MM.1S (cell line): Measurements from ENCODE around the gene OAS3.

Experiments
- CTCF ChIP-seq: fragments of 300-600 bp; sonication (generic); IDR thresholded peaks from 2 replicates; pipeline ENCODE4 v1.5.1; 2016; ENCODE audit warnings: antibody characterized with exemption, low read length, mixed read lengths
- EZH2 ChIP-seq: fragments of 300-600 bp; sonication (generic); optimal IDR thresholded peaks from 2 replicates; pipeline ENCODE3; 2017; ENCODE audit warnings: low read depth, mild to moderate bottlenecking, antibody characterized with exemption, low read length, mixed read lengths
- EZH2phosphoT487 ChIP-seq: fragments of 300-600 bp; sonication (generic); IDR thresholded peaks from 2 replicates; pipeline ENCODE4 v1.6.1; 2018; ENCODE audit warnings: antibody characterized with exemption, low read length

- TF ChIP-seq CTCF (no peak), EZH2 (no peak), EZH2phosphoT487 (no peak)
Measured at GRCh38 chr12:112916270-112916669, 22.0 kb upstream of the OAS3 start.
